ENCODE measurements around the gene RFFL.
"Not testable (repeated sequence)": the region's sequence is repeated elsewhere in the genome, so short reads cannot be mapped to it uniquely, and the experiment has no call there.

RFFL gene

DNA sequence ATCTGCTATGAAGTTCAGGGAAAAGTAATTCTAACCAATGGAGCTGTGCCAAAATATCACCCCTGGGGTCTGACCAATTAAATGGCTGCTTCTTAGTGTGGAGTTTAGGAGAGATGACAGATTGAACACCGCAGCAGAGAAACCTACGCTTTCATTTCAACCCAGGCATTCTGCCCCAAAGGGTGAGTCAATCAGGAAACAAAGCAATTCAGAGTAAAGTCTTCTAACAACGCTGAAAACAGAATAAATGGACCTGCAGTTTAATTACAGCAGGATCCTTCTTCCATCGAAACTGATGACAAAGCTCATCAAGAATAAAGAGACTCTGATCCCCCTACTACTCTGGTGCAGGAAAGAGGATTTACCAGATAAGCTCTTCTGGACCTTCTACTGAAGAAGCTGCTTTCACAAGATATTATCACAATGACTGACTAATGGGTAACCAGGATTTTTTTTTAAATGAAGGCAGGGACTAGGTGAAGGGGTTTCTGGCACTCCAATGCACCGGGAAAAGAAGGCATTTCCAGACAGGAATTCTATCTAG is 16.7 kb downstream of the RFFL start:
- DNase-seq, result peak; percentile 0 to 17

DNA sequence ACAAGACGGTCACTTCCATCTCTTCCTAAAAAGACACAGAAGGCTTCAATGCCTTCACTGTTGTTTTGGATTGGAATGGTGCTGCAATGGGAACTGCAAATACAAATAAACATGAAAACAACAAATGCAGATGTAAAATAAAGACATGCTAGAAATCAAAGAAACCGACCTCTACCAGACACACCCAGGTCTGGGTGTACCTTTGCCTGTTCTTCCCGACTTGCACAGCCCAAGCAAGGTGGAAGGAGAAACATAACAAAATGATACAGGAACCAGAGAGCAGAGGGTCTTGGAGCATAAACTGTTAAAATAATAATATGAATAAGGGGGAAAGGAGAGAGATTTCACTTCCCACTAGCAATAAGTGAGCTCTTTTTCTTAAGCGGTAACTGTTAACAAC is 17.3 kb downstream of the RFFL start:
- no peak for DNase-seq

DNA sequence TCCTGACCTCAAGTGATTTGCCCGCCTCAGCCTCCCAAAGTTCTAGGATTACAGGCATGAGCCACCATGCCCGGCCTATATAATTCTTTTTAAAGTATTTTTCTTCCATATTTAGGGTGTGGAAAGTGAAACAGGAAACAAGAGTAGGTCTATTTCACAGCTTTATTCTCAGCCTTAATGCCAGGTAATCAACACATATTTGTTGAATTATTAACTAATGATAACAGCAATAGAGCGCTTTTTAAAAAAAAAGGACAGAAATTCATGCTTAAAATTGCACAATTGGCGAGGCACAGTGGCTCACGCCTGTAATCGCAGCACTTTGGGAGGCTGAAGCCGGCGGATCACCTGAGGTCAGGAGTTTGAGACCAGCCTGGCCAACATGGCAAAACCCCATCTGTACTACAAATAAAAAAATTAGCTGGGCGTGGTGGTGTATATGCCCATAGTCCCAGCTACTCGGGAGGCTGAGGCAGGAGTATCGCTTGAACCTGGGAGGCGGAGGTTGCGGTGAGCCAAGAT is 18.0 kb downstream of the RFFL start:
- DNase-seq, result not testable (repeated sequence)

DNA sequence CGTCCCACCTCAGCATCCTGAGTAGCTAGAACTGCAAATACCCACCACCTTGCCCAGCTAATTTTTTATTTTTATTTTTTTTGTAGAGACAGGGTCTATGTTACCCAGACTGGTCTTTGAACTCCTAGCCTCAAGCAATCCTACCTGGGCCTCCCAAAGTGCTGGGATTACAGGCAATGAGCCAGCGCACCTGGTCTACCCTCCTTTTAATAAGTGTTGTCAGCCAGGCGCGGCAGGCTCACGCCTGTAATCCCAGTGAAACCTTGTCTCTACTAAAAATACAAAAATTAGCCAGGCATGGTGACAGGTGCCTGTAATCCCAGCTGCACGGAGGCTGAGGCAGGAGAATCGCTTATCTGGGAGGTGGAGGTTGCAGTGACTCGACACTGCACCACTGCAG is 19.3 kb downstream of the RFFL start:
- DNase-seq, result no peak

DNA sequence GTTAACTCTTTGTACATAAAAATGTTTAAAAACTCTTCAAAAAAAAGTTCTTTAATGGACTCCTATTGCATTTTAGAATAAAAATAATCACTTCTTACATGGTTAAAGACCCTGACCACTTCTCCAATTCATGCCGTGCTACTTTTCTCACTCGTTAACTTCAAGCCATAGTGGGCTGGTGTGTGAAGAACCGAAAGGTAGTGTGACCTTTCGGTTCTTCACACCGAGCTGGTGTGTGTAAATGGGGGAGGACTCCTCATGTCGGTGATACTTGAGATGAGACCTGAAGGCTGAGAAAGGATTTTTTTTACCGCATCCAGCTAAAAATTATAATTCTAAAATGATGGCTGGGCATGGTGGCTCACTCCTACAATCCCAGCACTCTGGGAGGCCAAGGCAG is 22.1 kb downstream of the RFFL start:
- no peak for DNase-seq

DNA sequence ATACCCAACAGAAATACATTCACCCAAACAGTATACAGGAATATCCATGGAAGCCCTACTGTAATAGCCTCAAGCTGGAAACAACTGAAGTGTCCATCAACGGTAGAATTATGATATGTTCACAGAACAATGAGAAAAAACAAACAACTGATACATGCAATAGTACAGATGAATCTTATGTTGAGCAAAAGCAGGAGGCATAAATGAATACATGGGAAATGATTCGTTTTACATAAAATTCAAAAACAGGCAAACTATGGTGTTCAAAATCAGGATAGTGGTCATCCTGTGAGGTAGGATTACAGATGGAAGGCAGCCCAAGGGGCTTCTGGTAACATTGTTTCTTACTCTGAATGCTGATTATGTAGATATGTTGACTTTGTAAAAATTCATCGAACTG is 25.1 kb downstream of the RFFL start:
- no peak for DNase-seq

DNA sequence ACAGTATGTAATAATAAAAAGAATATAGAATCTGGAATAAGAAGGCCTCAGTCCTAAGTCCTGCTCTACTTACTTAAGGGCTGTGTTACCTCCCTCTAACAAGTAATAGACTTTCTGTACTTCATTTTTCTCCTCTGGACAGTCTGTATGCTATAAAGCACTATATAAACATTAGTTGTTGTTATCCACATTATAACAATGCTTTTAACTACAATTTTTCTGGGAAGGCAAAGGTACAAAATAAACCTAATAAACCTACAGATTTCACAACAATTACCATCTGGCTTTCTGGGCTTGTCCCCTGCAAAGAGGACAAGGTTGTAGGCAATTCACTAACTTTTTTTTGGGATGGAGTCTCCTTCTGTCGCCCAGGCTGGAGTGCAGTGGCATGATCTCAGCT is 32.7 kb downstream of the RFFL start:
- no peak for DNase-seq

DNA sequence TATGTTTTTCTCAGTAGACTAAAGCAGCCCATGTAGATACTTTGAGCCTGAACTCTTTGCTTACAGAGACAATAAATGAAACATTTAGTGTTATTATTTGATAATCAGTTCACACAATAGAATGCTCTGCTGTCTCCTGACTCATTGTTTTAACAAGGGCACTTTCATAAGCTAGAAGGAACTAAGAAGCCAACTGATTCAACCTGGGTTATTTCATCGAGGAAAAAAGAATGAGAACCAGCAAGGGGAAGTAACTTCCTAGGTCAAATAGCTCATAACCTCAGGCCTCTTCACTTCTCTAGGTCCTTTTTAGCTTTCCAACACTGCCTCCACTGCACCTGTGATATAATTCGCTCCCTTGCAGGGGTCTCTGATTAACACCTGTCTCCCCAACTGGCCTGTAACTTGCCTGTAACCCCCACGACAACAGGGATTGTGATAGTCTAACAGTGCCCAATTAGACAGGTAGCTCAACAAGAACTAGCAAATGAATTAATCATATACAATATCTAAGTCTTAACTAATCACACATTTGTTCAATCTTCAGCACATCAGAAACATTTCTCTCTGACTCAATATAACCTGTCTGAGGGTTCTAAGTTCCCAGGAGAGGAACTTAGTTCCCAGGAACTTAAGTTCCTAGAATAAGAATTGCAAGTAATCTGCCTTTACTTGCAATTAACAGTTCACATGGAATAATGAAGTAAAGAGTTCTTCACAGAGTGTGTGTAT is 34.8 kb downstream of the RFFL start:
- DNase-seq, result no peak

DNA sequence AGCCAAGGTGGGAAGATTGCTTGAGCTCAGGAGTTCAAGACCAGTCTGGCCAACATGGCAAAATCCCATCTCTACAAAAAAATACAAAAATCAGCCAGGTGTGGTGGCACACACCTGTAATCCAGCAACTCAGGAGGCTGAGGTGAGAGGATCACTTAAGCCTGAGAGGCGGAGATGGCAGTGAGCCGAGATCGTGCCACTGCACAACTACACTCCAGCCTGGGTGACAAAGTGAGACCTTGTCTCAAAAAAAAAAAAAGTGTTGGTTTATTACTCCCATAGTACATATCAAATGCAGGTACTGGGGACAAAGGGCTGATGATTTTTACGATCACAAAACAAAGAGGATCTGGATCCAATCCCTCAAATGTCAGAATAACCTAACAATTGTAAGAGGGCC is 35.4 kb downstream of the RFFL start:
- not testable (repeated sequence) for DNase-seq

DNA sequence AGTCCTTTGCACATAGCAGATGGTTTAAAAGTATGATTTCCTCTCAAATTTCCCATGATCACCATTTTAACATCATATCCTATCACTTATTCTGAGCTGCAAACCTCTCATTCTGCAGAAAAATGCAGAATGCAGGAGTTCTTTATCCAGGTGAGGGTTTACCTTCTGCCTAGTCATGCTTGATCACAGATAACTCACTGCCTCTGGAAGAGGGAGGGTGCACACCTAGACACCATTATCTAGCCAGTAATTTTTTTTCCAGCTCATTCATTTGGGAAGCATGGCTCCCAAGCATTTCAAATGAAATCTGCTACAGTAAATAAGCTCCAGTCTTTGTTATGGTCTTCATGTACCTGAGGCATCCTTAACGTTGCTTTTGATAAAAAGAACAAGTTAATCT is 38.0 kb downstream of the RFFL start:
- no peak for DNase-seq

DNA sequence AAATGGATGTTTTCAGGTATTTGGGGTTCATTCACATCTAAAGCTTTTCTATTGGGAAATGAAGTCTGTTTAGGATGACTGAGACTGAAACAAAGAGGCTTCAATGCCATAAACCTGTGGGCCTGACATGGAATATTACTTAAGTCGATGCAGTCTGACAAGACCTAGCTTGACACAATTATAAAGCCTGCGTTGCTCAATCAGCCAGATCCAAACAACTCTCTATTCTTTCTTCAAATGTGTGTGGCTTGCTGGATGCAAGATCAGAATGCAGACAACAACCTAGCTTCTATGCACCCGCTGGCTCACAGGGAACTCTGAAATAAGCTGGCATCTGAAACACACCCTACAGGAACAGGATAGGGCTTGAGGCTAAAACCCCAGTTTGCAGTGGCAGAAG is 40.0 kb downstream of the RFFL start:
- no peak for DNase-seq

DNA sequence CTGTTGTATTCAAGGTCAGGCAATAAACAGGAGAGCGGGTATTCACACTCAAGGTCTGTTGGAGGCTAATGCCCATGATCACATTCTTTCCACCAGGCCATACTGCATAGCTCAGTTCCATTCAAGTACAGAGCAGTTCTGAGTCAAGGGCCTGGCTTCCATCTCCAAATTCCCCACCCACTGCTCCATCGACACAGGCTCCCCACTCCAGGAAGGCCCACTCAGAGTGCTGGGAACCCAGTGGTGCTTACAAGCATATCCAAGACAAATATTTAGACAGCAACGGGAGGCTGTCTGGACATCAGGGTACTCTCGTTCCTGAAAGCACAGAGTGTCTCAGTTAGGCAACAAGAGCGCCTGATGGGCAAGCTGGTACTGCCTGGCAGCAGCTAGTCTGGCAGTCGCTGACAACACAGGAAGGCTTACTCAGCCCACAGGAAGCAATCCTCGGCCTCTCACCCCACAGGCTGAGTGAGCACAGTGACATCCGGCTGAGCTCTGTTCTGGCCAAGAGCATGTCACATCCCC is 40.9 kb downstream of the RFFL start:
- DNase-seq, result no peak

DNA sequence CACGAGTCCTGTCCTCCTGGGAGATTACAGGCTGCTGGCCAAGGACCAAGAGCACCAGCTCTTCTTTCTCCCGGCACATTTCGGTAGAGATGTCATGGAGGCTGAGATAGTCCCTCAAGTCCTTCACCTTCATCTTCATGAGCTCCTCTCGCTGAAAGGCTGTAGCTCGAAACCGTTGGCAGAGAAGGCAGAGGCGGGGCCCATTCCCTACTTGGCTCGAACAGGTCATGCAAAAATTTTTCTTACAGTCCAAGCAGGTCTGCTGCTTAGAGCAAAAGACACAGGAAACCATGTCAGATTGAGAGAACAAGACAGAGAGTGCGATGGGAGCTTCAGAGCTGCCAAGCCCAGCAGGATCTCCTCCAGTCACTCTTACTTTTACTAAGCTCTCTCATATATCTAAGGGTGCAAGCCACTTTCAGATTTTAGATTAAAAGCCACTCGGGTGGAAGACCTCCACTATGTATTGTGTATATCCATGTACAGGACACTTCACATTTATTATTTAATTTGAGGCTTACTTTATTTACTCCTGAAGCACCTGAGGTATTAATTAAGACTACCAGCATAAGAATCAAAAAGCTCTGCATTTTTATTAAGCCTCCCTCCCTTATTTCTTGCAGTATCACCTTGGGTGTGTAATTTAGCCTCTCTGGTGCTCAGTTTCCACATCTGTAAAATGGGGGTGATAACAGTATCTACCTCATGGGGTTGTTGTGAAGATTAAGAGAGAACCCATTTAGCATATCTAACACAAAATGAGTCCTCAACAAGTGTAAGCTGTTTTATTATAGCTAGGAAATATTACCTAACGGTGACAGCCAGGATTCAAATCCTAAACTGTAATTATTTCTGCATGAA is 41.8 kb downstream of the RFFL start:
- DNase-seq, result no peak

DNA sequence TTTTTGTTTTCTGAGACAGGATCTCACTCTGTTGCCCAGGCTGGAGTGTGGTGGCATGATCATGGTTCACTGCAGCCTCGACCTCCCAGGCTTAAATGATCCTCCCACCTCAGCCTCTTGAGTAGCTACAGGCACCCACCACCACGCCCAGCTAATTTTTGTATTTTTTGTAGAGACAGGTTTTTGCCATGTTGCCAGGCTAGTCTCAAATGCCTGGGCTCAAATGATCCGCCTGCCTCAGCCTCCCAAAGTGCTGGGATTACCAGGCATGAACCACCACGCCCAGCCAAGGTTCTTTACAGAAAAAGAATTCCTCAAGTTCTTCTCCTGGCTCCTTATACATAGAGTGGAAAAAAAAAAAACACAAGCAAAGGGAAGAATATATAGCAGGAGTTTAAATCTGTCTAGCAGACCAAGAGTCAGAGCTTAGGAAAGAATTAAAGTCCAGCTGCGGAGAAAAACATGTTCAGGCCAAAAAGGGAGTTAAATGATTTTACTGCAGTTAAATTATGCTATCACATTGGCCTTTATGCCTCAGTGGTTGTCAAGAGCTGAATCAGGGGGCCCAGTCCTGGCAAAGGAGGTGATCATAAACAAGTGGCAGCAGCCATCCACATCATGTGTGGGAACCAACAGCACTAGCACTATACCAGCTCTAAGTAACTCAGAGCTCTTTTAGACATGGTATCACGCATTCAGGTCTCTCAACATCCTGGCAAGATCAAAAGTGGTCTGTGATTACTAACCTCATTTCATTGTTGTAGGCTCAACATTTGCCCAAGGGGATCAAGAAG is 43.9 kb downstream of the RFFL start:
- no peak for DNase-seq

DNA sequence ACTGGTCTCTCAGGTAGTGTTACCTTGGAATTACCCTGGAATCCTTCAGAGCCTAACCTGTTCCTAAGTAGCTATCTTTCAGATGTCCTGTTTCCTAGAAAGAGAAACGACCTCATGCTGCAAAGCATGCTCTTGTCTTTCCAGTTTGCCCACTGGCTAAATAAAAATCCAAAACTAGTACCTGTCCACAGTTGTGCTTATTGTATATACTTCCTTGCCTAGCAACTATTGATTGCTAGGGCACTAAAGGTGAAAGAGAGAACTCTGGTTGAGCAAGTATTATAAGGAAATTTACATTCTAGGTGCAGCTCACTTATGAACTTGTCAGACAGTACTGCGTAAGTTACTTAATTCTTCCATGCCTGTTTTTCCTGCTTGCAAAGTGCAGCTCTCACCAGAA is 44.7 kb downstream of the RFFL start:
- no peak for DNase-seq

DNA sequence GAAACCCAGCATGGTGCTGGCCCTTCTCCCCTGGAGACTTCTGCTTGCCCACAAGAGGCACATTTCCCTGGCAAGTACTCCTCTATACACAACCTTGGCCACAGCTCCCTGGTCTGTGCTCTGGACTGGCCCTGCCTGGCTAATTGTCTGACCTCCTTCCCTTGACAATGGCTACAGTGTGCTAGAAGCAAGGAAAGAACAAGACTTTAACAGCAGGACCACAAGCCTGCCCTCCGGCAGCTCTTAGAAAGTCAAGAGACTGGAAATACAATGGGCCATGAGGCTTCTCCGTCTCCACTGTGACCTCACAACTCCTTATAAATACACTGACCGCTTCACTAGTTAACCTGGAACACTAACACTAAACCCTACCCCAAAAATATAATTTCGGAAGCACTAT is 46.5 kb downstream of the RFFL start:
- DNase-seq, result no peak

DNA sequence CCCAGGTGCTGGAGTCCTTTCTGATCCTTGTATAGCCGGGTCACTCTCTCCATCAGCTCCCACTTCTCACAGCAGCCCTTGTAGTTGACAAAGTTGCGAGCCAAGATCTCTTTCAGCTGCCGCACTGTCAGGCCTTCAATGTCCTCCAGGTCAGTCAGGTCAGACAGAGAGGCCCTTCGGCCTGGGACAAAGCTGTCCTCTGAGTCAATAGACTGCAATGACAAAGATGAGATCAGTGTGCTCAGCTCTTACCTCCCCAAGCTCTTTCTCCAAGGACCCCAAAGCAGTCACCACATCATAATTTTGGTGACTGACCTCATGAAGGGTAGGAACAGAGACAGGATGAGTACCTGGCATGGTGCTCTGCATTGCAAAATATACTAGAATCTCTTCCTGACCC is 47.1 kb downstream of the RFFL start:
- DNase-seq, result no peak

DNA sequence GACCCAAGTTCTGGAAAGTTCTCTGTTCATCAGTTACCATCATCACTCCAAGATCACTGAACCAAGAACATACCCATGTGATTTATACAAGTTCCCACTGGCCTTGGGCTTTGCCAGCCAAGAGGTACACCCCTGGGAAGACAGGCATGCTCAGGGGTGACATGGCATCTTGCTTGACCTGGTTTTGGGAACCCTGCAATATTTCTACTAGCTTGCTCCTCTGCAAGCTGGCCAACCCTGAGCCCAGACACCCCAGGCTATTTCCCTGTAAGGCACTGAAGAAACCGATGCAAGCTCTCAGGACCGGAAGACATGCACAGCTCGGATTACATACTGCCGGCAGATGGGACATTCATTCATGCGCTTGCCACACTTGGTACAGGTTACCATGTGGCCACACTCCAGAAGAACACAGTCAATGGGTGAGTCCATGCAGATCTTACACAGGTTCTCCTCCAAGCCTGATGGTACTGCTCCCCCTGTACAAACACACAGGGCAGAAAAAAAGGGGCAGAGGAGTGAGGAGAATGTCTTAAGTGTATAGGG is 51.8 kb downstream of the RFFL start:
- DNase-seq, result peak; percentile 9 to 69

DNA sequence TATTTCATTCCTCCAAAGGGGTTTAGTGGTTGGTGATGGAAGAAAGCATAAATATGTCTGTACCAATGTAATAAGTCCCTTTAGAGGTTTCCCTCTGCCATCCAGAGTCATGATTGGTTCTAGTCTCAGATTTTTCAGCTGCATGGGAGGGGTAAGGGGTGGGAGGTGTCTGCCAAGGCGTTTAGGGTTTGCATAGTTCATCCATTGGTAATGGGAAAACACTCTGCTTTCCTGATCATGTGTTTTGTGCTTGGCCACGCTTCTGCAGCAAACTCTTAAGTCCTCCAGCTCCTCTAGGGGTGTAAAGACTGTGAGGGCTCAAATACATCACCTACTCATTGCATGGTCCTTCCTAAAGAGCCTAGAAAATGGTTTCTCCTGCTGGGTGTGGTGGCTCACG is 53.4 kb downstream of the RFFL start:
- DNase-seq, result no peak

DNA sequence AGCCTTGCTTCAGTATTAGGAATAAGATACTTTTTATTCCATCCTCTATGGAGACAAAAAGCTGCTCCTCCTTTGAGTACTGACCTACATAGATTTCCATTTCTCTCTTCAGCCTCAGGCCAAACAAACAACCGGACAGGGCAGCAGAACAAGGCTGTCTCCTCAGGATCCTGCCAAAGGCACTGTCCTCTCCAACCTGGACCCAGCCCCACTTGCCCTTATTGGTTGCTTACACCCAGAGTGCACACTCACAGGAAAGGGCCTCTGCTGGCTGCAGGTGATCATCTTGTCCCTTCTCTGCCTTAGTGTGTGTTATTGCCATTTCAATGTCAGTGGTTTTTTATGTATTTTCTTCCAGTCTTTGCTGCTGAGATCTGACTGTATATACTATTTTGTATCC is 56.5 kb downstream of the RFFL start:
- DNase-seq, result no peak

DNA sequence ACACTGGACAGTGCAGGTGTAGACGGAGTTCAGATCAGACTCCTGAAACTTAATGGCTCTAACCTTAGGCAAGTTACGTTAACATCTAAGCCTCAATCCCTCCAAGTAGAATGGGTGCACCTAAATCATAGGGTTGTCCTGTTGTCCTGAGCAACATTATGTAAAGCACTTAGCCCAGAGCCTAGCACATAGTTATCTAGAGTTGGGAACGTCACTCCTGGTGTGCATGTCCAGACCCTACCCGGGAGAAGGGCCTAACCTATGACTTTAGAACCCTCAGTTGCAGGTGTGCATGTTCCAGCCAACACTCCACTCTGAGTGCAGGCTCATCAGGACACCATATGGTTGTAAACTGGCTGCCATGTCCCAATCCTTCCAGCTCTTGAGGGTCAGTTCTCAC is 57.2 kb downstream of the RFFL start:
- no peak for DNase-seq

DNA sequence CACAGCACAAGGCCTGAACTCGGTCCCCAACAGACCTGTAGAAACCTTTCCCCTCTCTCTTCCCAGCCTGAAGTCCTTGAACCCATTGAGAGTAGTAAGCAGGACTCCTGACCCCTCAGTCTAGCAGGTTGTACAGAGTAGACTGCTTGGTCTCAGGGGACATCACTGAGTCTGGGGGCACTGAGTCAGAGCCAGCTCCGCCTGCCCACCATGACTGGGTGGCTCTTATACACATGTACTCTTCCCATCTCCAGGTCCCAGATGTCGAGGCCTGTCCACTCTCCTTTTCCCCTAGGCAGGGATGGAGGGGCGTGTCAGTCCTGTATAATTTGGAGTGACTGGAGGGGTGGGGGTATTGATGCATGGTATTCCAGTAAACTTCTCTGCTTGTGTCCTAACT is 59.7 kb downstream of the RFFL start:
- DNase-seq, result no peak
